Endothelial cell of umbilical vein (primary cell): Measurements from ENCODE around the gene TRAF3IP1. TPM values are rescaled to one million over a fixed set of nuclear protein-coding genes. Genes with fewer than 3 reads are reported as not detected.

Experiments
- BruUV-seq: library from RNA; stranded (reverse); fragments of 400-500 nt; replicated peaks from 2 replicates; lab custom pipeline; 2021; lab: Mats Ljungman, UMichigan
- CTCF ChIA-PET: fragments of 300-600, 350-600 bp; sonication (Branson Sonifier 250); formaldehyde crosslinking; loops from one replicate; lab custom pipeline; 2021; ENCODE audit warnings: antibody characterized with exemption, inconsistent platforms; lab: Charles Lee
- POLR2A ChIA-PET: fragments of 300-600, 350-600 bp; sonication (Branson Sonifier 250); formaldehyde crosslinking; loops from one replicate; lab custom pipeline; 2021; ENCODE audit warnings: antibody characterized with exemption, inconsistent platforms; lab: Charles Lee
- DNase-seq: peaks from one replicate; pipeline ENCODE4 v3.0.0-alpha.2; 2011; ENCODE audit warnings: low read depth, low spot score
- FAIRE-seq: peaks from 2 replicates; lab custom pipeline; 2011; peaks lifted over from hg19 to GRCh38; lab: Jason Lieb, UNC
- H2AFZ ChIP-seq: 2 replicates; pipeline ENCODE4 v1.6.0; 2012; ENCODE audit warnings: low read depth, low read length, control low read depth, inconsistent platforms
- H3K27ac ChIP-seq: 2 replicates; pipeline ENCODE4 v1.5.1; 2011; ENCODE audit warnings: low read depth, mild to moderate bottlenecking, control low read depth, low read length, moderate library complexity; ENCODE audit not compliant: insufficient read depth
- H3K27me3 ChIP-seq, 2 experiments: 2 replicates each; pipeline versions ENCODE4 v1.6.0 to v1.6.1; 2011; ENCODE audit warnings: low read length in 2 of 2, mixed read lengths in 1 of 2; ENCODE audit not compliant: control insufficient read depth in 2 of 2, insufficient read depth in 2 of 2
- H3K36me3 ChIP-seq, 2 experiments: 2 replicates in 1 of 2; 3 replicates in 1 of 2; pipeline ENCODE4 v1.5.1; 2011; ENCODE audit warnings: low read length in 2 of 2, mild to moderate bottlenecking in 1 of 2, moderate library complexity in 1 of 2; ENCODE audit not compliant: control insufficient read depth in 2 of 2, insufficient read depth in 2 of 2; ENCODE audit errors: extremely low read depth in 1 of 2
- H3K4me1 ChIP-seq: 3 replicates; pipeline ENCODE4 v1.5.1; 2011; ENCODE audit warnings: mild to moderate bottlenecking, low read length; ENCODE audit not compliant: control insufficient read depth, insufficient read depth; ENCODE audit errors: extremely low read depth
- H3K4me2 ChIP-seq: 2 replicates; pipeline ENCODE4 v1.6.1; 2011; ENCODE audit warnings: low read length, control low read depth, mixed read lengths; ENCODE audit not compliant: insufficient read depth
- H3K4me3 ChIP-seq, 3 experiments: fragments of 200-600 bp in 1 of 3; sonication (generic), shearing (Covaris generic) in 1 of 3; replicated peaks in 1 of 3; 2 replicates each; pipeline ENCODE4 v1.5.1; 2011 to 2016; ENCODE audit warnings: control low read depth in 3 of 3, low read length in 3 of 3, mild to moderate bottlenecking in 2 of 3, inconsistent platforms in 1 of 3, low read depth in 1 of 3, moderate library complexity in 1 of 3; ENCODE audit not compliant: insufficient read depth in 1 of 3
- H3K79me2 ChIP-seq: 2 replicates; pipeline ENCODE4 v1.6.0; 2012; ENCODE audit warnings: low read length, inconsistent platforms; ENCODE audit not compliant: control insufficient read depth, insufficient read depth
- H3K9ac ChIP-seq: replicated peaks from 2 replicates; pipeline ENCODE3; 2011; ENCODE audit warnings: low read length, control low read depth; ENCODE audit not compliant: insufficient read depth; ENCODE audit errors: extremely low read depth
- H3K9me1 ChIP-seq: replicated peaks from 3 replicates; pipeline ENCODE4 v1.6.0; 2011; ENCODE audit warnings: mild to moderate bottlenecking, low read length; ENCODE audit not compliant: control insufficient read depth, insufficient read depth; ENCODE audit errors: extremely low read depth
- H3K9me3 ChIP-seq: replicated peaks from 2 replicates; pipeline ENCODE4 v1.5.1; 2012; ENCODE audit warnings: low read length, inconsistent platforms; ENCODE audit not compliant: control insufficient read depth, insufficient read depth
- H4K20me1 ChIP-seq: replicated peaks from 2 replicates; pipeline ENCODE3; 2011; ENCODE audit warnings: mild to moderate bottlenecking, low read length; ENCODE audit not compliant: control insufficient read depth, insufficient read depth; ENCODE audit errors: extremely low read depth
- CTCF ChIP-seq, 2 donors: IDR thresholded peaks; 1 replicate in 1 of 2; 2 replicates in 1 of 2; pipeline ENCODE4 v1.5.1; 2011; ENCODE audit warnings: low read length in 2 of 2, mild to moderate bottlenecking in 2 of 2, moderate library complexity in 2 of 2, control low read depth in 1 of 2, inconsistent platforms in 1 of 2, low read depth in 1 of 2; ENCODE audit not compliant: insufficient read depth in 1 of 2; ENCODE audit errors: extremely low read depth in 1 of 2
- EZH2 ChIP-seq: IDR thresholded peaks from 2 replicates; pipeline ENCODE4 v1.6.1; 2012; ENCODE audit warnings: borderline replicate concordance, low read depth, mild to moderate bottlenecking, moderate library complexity, low read length, inconsistent platforms; ENCODE audit not compliant: severe bottlenecking
- FOS ChIP-seq: IDR thresholded peaks from 2 replicates; pipeline ENCODE4 v1.6.1; 2011; ENCODE audit warnings: mild to moderate bottlenecking, low read length, moderate library complexity, borderline replicate concordance; ENCODE audit not compliant: insufficient read depth
- GATA2 ChIP-seq: IDR thresholded peaks from 2 replicates; pipeline ENCODE4 v1.7.0; 2011; ENCODE audit warnings: low read depth, mild to moderate bottlenecking, moderate library complexity, mixed read lengths, low read length; ENCODE audit not compliant: insufficient read length, insufficient read depth
- JUN ChIP-seq: IDR thresholded peaks from 2 replicates; pipeline ENCODE4 v1.6.1; 2011; ENCODE audit warnings: borderline replicate concordance, low read depth; ENCODE audit not compliant: insufficient read length, insufficient read depth
- MAX ChIP-seq: IDR thresholded peaks from 2 replicates; pipeline ENCODE4 v1.6.1; 2011; ENCODE audit not compliant: insufficient read depth, insufficient read length
- MYC ChIP-seq: IDR thresholded peaks from one replicate; pipeline ENCODE4 v1.6.1; 2011; ENCODE audit warnings: mild to moderate bottlenecking, low read depth, low read length
- POLR2A ChIP-seq: IDR thresholded peaks from 2 replicates; pipeline ENCODE4 v1.6.1; 2012; ENCODE audit warnings: low read depth, mild to moderate bottlenecking, control low read depth, low read length
- POLR2AphosphoS5 ChIP-seq: IDR thresholded peaks from 2 replicates; pipeline ENCODE4 v1.6.1; 2012; ENCODE audit warnings: low read depth, mild to moderate bottlenecking, control low read depth, low read length, moderate library complexity; ENCODE audit not compliant: insufficient read depth
- dilution Hi-C: fragments of 300-500 bp; cut with MboI; formaldehyde crosslinking; loops from one replicate; pipeline ENCODE4 v1.15.0; 2019; ENCODE audit warnings: low sequenced_read_pairs; ENCODE audit not compliant: extremely low pct_ligation_motif_present
- intact Hi-C: fragments of 100-400 bp; cut with micrococcal nuclease; formaldehyde crosslinking; loops from one replicate; pipeline ENCODE4 v1.10.0; 2022
- polyA plus RNA-seq, 4 experiments: library from polyadenylated mRNA; depleted of rRNA in 3 of 4; stranded (reverse) in 3 of 4; unstranded in 1 of 4; fragments of >200 nt; gene quantifications; 2 replicates each; pipeline versions ENCODE4 v1.2.1 to v1.2.3, GENCODE V29; 2011 to 2012; ENCODE audit warnings: missing spikeins in 1 of 4
- total RNA-seq: library from RNA; stranded (reverse); gene quantifications from 2 replicates; pipeline ENCODE4 v1.2.3, GENCODE V29; 2021

The TRAF3IP1 gene
- total and polyA plus RNA-seq, 2 donors (not counting 3 experiments of a cell fraction or from before 2014, with no cell fraction given), result 3.4 to 15.9 TPM

GRCh38 chr2:238313991-238314350 is 6.3 kb upstream of the TRAF3IP1 start:
- Histone ChIP-seq H3K36me3 (no peaks in the 10 kb centered on the region), H3K4me3 (no peak overlapping the region), H4K20me1 (no peaks in the 10 kb centered on the region), H3K27me3 (peaks cover 2 to 3% of the 10 kb centered on the region in 2 experiments), H3K9me3 (no peaks in the 10 kb centered on the region), H3K79me2 (no peaks in the 10 kb centered on the region), H3K27ac (no peak overlapping the region), H3K4me1 (no peaks in the 10 kb centered on the region), H3K9ac (no peak overlapping the region), H2AFZ (no peak overlapping the region), H3K9me1 (no peaks in the 10 kb centered on the region), H3K4me2 (no peak overlapping the region)
- BruUV-seq, result no TSS peak
- intact Hi-C loops (no loop called here), dilution Hi-C loops (no loop called here)
- ChIA-PET POLR2A (no interaction called here), CTCF (no interaction called here)
- FAIRE-seq, result no peak
- no peak for TF ChIP-seq MYC
- TF ChIP-seq POLR2A, result no peak
- TF ChIP-seq CTCF (IDR thresholded peaks at IDR 0.05; ENCODE audit: extremely low read depth in 1 of 2, insufficient read depth in 1 of 2, low read depth in 1 of 2, low read length in 2 of 2), result no peak
- no peak for TF ChIP-seq MAX
- no peak for TF ChIP-seq FOS
- no peak for TF ChIP-seq POLR2AphosphoS5
- TF ChIP-seq JUN, result no peak
- no peak for TF ChIP-seq GATA2
- TF ChIP-seq EZH2, result no peak
- no peak for DNase-seq
